ENCODE results near the gene NCK2.
"Not testable (repeated sequence)": the region's sequence is repeated elsewhere in the genome, so short reads cannot be mapped to it uniquely, and the experiment has no call there.

The NCK2 gene

GRCh38 chr2:105756865-105757264 is 12.2 kb downstream of the NCK2 start:
- DNase-seq, result not testable (repeated sequence)

- no peak for DNase-seq
These were observed 12.7 kb downstream of the NCK2 start for GRCh38 chr2:105757433-105757832.

GRCh38 chr2:105760191-105760590 is 15.5 kb downstream of the NCK2 start:
- no peak for DNase-seq

GRCh38 chr2:105760639-105761337 is 16.1 kb downstream of the NCK2 start:
- DNase-seq, result no peak

GRCh38 chr2:105761931-105762515 is 17.3 kb downstream of the NCK2 start:
- no peak for DNase-seq

GRCh38 chr2:105763076-105763475 is 18.4 kb downstream of the NCK2 start:
- no peak for DNase-seq

GRCh38 chr2:105764059-105764458 is 19.3 kb downstream of the NCK2 start:
- no peak for DNase-seq

- DNase-seq, result no peak
These were observed 20.9 kb downstream of the NCK2 start for GRCh38 chr2:105765415-105766299.

- DNase-seq, result no peak
These were observed 21.7 kb downstream of the NCK2 start for GRCh38 chr2:105766300-105766866.

- no peak for DNase-seq
These were observed 23.5 kb downstream of the NCK2 start for GRCh38 chr2:105768176-105768575.

- no peak for DNase-seq
These were observed 24.3 kb downstream of the NCK2 start for GRCh38 chr2:105768961-105769452.

GRCh38 chr2:105769504-105769903 is 24.8 kb downstream of the NCK2 start:
- no peak for DNase-seq

GRCh38 chr2:105770149-105770548 is 25.4 kb downstream of the NCK2 start:
- no peak for DNase-seq

GRCh38 chr2:105771291-105771690 is 26.6 kb downstream of the NCK2 start:
- DNase-seq, result not testable (repeated sequence)

GRCh38 chr2:105771836-105772235 is 27.1 kb downstream of the NCK2 start:
- no peak for DNase-seq

- no peak for DNase-seq
These were observed 27.6 kb downstream of the NCK2 start for GRCh38 chr2:105772362-105772761.

GRCh38 chr2:105773568-105773967 is 28.9 kb downstream of the NCK2 start:
- DNase-seq, result no peak

GRCh38 chr2:105774781-105775337 is 30.1 kb downstream of the NCK2 start:
- DNase-seq, result no peak

GRCh38 chr2:105775809-105776559 is 31.3 kb downstream of the NCK2 start:
- DNase-seq, result no peak

- no peak for DNase-seq
These were observed 31.8 kb downstream of the NCK2 start for GRCh38 chr2:105776560-105776928.

GRCh38 chr2:105777031-105777482 is 32.3 kb downstream of the NCK2 start:
- DNase-seq, result no peak

- DNase-seq, result no peak
These were observed 32.9 kb downstream of the NCK2 start for GRCh38 chr2:105777506-105778055.

Data from activated CD4-positive, CD25-positive, alpha-beta regulatory T cell (primary cell).